M059J (cell line): ENCODE measurements around the gene KCNG2. TPM values are rescaled to one million over a fixed set of nuclear protein-coding genes. Genes with fewer than 3 reads are reported as not detected.

ENCODE experiments used
- DNase-seq: peaks from one replicate; pipeline ENCODE4 v3.0.0-alpha.2; 2012; ENCODE audit warnings: low read depth
- total RNA-seq: library from RNA; depleted of rRNA; stranded (reverse); fragments of >200 nt; shearing (Covaris generic); gene quantifications from 2 replicates; pipeline ENCODE4 v1.2.3, GENCODE V29; 2014; rRNA removed

KCNG2 gene
- total RNA-seq, 1 experiment from 2014 or later: not detected

DNA sequence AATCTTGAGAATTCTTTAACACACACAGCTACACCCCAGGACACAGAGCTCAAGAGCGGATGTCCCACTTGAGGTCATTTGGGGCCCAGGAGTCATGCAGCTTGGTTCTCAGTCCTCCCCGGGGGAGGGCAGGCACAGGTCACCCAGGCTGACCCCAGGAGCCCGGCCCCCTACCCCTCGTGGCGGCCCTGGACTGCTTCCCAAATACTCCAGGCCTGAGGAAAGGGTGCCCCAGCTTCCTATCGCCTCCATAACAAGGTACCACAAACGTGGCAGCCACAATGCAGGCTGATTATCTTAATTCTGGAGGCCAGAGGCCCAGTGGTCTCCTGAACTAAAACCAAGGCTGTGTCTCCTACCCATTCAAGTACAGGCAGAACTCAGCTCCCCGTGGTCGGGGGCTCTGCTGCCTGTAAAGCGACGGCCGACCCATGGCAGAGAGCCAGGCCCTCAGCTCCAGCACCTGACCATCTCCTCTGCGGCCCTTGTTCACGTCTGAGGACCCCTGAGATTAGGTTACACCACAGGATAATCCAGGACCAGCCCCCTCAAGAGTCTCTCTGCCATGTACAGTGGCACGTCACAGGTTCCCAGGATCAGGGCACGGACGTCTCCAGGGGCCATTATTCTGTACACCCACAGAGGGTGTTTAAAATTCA, 143.2 kb downstream of the KCNG2 start:
- no peak for DNase-seq

DNA sequence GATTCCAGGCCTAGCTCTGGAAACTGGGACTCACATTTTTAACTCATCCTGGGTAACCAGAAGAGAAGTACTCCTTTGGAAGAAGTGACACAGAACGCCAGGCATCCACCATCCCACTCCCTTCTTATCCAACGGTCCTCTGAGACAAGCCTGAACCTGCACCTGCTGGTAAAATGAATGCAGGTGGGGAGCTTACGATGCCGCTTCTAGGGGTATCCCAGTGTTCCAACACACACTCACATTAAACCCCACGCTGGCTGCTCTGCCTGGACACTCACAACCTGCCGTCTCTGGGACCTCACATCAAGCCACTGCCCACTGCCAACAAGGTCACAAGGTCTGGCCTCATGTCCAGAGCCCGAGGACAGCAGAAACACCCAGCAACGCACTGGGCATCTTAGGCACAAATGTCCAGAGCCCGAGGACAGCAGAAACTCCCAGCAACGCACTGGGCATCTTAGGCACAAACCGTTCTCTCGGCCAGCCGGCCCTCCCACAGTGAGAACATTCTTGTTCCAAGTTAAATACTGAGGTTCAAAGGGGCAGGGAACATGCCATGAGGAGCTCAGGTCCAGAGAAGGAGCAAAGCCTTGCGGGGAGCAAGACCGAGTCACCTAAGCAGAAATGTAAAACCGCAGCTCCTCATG, 143.9 kb downstream of the KCNG2 start:
- no peak for DNase-seq

DNA sequence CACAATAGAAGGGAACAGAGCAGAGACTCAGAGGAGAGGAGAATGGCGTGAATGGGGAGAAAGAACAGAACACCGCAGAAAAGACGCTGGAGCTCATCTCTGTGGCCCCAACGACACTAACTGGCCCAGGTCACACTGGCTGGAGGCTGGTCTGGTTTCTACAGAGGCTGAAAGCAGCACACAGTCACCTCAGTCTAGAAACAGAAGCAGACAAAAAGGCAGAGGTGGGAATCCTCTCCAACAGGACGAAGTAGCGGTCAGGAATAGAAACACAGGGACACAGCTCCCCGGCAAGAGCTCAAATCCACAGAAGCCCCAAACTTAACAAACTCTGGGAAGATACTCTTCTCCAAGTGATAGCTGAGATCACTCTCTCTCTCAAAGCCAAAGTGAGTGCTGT, 144.5 kb downstream of the KCNG2 start:
- DNase-seq: no peak

DNA sequence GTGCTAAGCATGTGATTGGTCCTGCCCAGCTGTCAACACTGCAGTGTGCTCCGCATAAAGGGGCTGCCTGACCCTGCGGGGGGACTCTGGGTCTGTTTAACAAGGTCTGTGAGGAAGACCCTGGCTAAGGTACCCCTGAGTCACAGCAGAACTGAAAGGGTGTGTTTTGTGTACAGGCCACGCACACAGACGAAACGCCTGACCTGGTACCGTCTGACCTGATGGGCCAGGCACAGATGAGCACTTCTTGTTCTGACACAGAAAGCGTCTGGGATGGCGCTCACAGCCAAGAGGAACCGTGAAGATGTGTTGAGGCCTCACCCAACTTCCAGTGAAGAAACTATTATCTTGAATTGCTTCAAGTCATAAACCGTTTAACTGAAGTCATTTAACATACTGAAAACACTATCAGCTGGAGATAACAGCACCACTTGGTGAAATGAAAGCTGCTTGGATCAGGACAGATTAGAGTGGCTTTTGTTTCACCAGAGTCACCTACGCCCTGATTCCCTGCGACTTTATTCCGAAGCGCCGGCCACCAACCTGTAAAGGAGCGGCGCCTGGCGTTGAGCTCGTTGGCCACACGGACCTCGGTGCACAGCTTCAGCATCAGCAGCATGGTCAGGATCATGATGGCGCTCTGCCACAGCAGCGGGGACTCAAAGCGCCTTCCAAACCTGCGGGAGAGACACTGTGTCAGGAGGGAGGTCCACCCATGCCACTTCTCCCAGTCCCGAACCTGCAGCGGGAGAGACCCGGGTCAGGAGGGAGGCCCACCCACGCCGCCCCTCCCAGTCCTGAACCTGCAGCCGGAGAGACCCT, 145.3 kb downstream of the KCNG2 start:
- no peak for DNase-seq

DNA sequence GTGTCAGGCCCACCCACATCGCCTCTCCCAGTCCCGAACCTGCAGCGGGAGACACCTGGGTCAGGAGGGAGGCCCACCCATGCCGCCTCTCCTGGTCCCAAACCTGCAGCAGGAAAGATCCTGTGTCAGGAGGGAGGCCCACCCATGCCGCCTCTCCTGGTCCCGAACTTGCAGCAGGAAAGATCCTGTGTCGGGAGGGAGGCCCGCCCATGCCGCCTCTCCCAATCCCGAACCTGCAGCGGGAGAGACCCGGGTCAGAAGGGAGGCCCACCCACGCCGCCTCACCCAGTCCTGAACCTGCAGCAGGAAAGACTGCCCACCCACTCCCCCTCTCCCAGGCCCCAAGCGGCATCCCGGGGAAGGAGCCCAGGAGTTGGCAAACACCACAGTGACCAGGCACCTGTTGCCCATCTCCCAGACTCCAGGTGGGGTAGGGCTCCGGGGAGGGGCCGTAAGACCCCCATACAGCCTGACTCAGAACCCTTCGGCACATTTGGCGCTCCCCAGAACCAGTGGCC, 145.9 kb downstream of the KCNG2 start:
- DNase-seq: no peak

DNA sequence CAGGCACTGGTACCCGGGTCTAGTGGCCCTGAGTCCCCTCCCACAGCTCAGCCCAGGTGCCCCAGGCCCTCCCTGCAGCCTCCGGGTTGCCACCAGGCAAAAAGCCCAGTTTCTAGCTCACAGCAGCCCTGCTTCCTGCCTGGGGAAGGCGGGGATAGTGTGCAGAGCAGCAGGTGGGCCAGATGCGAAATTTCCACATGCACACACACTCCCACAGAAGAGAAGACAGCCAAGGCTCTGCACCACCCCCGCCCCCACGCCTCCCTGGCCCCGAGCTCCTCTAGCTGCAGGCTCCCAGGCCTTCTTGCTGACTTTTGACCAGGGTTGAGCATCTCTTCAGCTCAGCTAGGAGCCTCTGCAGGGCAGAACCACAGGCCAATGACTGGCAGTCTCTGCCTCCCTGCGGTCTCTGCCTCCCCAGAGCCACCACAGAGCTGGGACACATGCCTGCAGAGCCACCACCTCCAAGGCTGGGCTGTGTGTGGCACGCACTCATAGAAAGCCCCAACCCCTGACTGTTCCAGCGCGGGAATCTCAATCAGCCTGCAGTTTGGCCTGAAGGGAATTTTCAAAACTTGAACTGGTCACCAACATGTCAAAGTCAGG, 146.5 kb downstream of the KCNG2 start:
- no peak for DNase-seq

DNA sequence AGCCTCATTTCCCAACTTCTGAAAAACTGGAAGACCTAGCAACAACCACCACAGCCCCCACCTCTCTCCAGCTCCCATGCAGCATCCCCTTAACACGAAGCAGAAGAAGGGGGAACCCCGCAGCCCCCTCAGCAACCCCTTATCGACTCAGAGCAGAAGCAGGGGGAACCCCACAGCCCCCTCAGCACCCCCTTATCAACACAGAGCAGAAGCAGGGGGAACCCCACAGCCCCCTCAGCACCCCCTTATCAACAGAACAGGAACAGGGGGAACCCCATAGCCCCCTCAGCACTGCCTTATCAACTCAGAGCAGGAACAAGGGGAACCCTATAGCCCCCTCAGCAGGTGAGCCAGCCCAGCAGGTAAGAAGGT, 147.0 kb downstream of the KCNG2 start:
- no peak for DNase-seq

DNA sequence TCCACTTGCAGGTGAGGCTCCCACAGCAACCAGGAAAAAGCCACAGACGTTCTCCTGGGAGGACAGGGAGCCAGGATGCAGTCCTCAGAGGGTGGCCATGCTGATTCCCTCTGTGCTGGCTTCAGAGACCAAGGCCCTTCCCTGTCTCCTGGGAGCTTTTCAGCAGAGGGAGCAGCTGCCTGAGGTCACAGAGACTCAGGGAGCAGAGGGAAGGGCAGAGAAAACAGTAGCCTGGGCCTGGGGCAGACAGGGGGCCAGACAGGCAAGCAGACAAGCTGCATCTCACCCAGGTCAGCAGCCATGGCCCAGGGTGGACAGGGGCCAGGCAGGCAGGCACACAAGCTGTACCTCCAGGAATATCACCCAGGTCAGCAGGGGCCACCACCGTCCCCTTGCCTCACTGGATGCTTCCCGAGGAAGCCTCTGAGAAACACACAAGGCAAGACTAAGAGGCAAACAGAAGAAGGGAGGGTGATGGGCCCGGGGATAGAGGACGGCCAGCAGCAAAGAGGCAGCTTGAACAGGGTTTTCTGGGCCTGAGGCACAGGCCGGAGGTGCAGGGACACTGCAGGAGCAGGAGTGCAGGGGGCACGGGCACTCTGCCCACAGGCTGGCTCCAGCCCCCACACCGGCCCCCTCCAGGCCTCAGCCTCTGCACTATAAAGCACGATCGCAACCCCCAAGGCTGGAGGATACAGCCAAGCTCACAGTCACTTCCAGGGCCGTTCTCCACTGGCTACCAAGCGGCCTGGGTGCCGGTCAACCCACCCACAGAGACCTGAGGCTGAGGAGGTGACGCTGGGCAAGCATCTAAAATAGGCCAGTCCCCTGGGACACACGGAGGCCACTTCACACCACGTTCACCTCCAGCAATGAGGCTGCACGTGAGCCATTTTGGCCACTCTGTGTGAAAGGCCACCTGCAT, 147.6 kb downstream of the KCNG2 start:
- no peak for DNase-seq

DNA sequence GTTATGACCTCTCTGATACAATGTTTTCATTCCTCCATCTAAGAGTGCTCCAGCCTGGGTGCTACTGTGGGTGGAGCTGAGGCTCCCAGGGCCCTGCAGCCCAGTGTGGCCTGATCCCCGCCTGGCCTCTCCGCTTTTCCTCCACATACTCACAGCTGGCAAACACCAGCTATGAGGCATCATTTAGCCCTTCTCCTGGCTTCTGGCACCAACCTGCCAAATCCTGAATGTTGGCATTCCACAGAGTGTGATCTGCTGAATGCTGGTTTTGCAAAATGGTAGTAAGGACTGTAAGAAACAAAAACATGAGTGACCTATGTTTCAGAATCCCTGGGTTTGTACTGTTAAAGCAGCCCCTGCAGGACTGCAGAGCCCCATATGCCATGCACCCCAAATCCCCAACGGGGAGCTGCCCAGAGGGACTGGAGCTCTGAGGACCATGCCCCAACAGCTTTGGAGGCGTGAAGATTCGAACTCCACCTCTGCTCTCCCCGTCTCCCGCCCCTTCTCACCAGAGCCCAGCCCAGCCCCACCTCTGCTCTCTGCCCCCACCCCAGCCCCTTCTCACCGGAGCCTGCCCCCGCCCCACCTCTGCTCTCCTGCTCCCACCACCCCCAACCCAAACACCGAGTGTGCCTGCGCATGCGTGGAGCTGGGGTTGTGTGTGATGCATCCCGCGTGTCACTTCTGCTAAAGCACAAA, 149.5 kb downstream of the KCNG2 start:
- DNase-seq: no peak

DNA sequence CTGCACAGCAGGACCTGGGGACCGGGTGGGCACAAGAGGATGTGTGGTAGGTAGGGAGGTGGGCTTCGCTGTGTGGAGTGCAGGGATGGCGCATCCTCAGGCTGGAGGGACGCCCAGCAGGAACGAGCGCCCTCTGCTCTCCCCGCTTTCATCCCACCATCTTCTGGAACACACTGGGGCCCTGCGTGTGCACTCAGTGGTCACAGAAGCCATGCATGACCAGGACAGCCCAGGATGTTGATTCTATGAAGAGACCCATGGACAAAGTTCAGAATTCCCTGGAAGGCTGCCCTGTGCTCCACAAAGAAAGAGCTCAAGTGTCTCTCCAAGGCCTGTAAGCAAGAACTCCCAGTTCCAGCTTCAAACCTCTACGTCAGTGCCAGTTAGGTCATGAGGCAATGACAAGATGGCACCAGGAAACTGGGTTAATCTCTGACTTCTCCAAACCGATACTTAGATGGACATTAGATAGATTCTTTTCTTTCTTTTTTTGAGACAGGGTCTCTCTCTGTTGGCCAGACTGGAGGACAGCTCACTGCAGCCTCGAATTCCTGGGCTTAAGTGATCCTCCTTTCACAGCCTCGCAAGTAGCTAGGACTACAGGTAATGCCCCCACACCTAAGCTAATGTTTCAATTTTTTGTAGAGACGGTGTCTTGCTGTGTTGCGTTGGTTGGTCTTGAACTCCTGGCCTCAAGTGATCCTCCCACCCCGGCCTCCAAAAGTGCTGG, 150.3 kb downstream of the KCNG2 start:
- DNase-seq: no peak

DNA sequence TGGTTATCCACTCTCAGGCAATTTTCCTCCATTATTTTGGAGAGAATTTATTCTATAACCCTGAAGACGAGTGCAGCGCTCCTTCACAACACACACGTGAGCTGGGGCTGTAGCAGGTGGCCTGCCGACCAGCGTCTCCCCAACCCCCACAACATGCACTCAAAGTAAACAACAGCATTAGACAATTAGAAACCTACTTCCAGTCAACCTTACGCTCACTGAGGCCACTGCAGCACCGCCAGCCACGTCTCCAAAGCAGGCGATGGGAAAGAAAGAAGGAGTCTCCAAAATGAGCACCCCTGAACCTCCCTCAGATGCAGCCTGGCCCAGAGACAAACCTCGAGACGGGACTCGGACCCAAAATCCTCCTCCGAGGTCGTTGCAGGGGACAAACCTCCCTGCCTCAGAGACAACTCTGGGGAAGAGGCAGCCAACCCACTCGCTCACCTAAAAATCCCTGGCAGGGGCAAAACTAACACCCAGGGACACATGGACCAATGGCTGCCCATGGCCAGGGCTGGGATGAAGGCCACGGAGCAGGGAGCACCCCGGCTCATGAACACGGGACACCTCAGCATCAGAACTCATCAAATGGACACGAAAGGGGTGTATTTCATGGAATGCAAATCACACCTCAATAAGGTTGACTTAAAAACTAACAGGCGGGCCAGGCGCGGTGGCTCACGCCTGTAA, 151.1 kb downstream of the KCNG2 start:
- DNase-seq: no peak

Other genes starting within 250 kb of the KCNG2 start
- gene CTDP1, start 118.1 kb upstream of the KCNG2 start, total RNA-seq: 11.2 and 21.3 TPM in 2 replicates
- 28.7 and 30.5 TPM in 2 replicates for gene SLC66A2, start 153.7 kb downstream of the KCNG2 start, total RNA-seq
- gene HSBP1L1, start 166.7 kb downstream of the KCNG2 start, total RNA-seq: 1.8 and 6.8 TPM in 2 replicates
- gene TXNL4A, start 190.6 kb downstream of the KCNG2 start, total RNA-seq: 96.0 and 135 TPM in 2 replicates
- gene RBFA, start 236.5 kb downstream of the KCNG2 start, total RNA-seq: 27.2 and 40.5 TPM in 2 replicates